CD8-positive, alpha-beta memory T cell (primary cell): Measurements from ENCODE around the gene PDCD10. TPM values are rescaled to one million over a fixed set of nuclear protein-coding genes. Genes with fewer than 3 reads are reported as not detected.
A peak's percentile ranks its signal among the peaks of the same experiment; 100 is the strongest.

Experiments used
- CTCF ChIA-PET: fragments of 350-600 bp; sonication (Branson Sonifier 250); formaldehyde crosslinking; loops from one replicate; lab custom pipeline; 2021; ENCODE audit warnings: antibody characterized with exemption; lab: Charles Lee
- POLR2A ChIA-PET: fragments of 350-600 bp; sonication (Branson Sonifier 250); formaldehyde crosslinking; loops from one replicate; lab custom pipeline; 2021; ENCODE audit warnings: antibody characterized with exemption; lab: Charles Lee
- DNase-seq, 5 donors: peaks; one replicate each; pipeline versions ENCODE4 v3.0.0 to v3.0.0-alpha.2; 2020 to 2022; ENCODE audit warnings: mixed read lengths in 1 of 5
- H3K27ac ChIP-seq: one replicate; pipeline ENCODE4 v1.7.0; 2013; ENCODE audit warnings: low read depth, mild to moderate bottlenecking, low read length, moderate library complexity
- H3K27me3 ChIP-seq: 2 replicates; pipeline ENCODE4 v1.7.0; 2013; ENCODE audit warnings: low read length, mild to moderate bottlenecking; ENCODE audit not compliant: insufficient read depth, poor library complexity, severe bottlenecking
- H3K36me3 ChIP-seq: 2 replicates; pipeline ENCODE4 v1.7.0; 2013; ENCODE audit warnings: mild to moderate bottlenecking, low read length, moderate library complexity; ENCODE audit not compliant: insufficient read depth
- H3K4me1 ChIP-seq: 2 replicates; pipeline ENCODE4 v1.7.0; 2013; ENCODE audit warnings: mild to moderate bottlenecking, low read length, moderate library complexity; ENCODE audit not compliant: insufficient read depth
- H3K4me3 ChIP-seq: 2 replicates; pipeline ENCODE4 v1.7.0; 2013; ENCODE audit warnings: mild to moderate bottlenecking, low read length
- H3K9me3 ChIP-seq: 2 replicates; pipeline ENCODE4 v1.7.0; 2013; ENCODE audit warnings: mild to moderate bottlenecking, low read length
- H3K27ac Mint-ChIP-seq, 8 donors: one replicate each; pipeline ENCODE4 v1.8.0; 2020 to 2021; ENCODE audit warnings: mixed read lengths in 8 of 8, mild to moderate bottlenecking in 6 of 8, inconsistent platforms in 3 of 8, moderate library complexity in 3 of 8
- H3K27me3 Mint-ChIP-seq, 2 donors: one replicate each; pipeline ENCODE4 v1.8.0; 2020 to 2021; ENCODE audit warnings: mixed read lengths in 2 of 2, mild to moderate bottlenecking in 1 of 2, moderate library complexity in 1 of 2
- H3K36me3 Mint-ChIP-seq, 3 donors: one replicate each; pipeline ENCODE4 v1.8.0; 2020 to 2021; ENCODE audit warnings: mixed read lengths in 3 of 3, inconsistent platforms in 1 of 3, mild to moderate bottlenecking in 1 of 3
- H3K4me1 Mint-ChIP-seq, 3 donors: one replicate each; pipeline ENCODE4 v1.8.0; 2020 to 2021; ENCODE audit warnings: mixed read lengths in 3 of 3, inconsistent platforms in 1 of 3, mild to moderate bottlenecking in 1 of 3
- H3K4me3 Mint-ChIP-seq, 7 donors: one replicate each; pipeline ENCODE4 v1.8.0; 2020 to 2021; ENCODE audit warnings: mixed read lengths in 7 of 7, mild to moderate bottlenecking in 6 of 7, moderate library complexity in 4 of 7, inconsistent platforms in 2 of 7
- H3K9me3 Mint-ChIP-seq, 5 donors: one replicate each; pipeline ENCODE4 v1.8.0; 2020 to 2022; ENCODE audit warnings: mixed read lengths in 5 of 5, mild to moderate bottlenecking in 3 of 5, moderate library complexity in 2 of 5, inconsistent platforms in 1 of 5
- polyA plus RNA-seq: library from polyadenylated mRNA; unstranded; fragments of 300-500 nt; fragmentation: Illumina TruSeq; gene quantifications from one replicate; pipeline ENCODE4 v1.2.3, GENCODE V29; 2021
- total RNA-seq, 2 experiments: library from RNA; stranded (reverse); gene quantifications; one replicate each; pipeline ENCODE4 v1.2.3, GENCODE V29; 2021

PDCD10 gene
- total and polyA plus RNA-seq, 3 experiments from 2014 or later = 78.7 to 95.1 (median 81.3) TPM

DNA sequence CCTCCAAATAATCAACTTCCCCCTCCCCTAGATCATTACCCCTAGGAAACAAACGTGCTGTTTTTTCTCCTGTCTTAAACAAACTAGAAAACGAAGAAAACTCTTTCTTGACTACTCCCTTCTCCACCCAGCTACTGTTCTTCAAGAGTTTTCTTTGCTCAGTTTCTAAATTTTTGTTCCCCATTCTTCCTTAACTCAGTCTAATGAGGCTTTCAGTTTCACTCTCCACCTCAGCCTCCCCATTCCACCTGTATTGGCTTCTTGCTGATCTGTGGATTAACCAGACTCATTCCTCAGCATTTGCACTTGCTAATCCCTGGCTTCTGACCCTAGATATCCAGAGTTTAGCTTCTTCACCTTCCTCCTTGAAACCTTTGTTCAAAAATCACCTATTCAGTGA, 27.6 kb upstream of the PDCD10 start:
- no peak overlapping the region for H3K4me3 Mint-ChIP-seq
- H3K27ac Mint-ChIP-seq = no peak overlapping the region
- ChIA-PET POLR2A (no interaction called here), CTCF (interaction anchor here (1.7 kb wide), 1 partner anchor 10 kb away, joined by 3 read pairs; no protein-coding TSS in a partner anchor)
- H3K9me3 Mint-ChIP-seq = peaks cover 0 to 9% (median 1%) of the 10 kb centered on the region in 5 donors
- H3K27me3 Mint-ChIP-seq = peaks cover 4% of the 10 kb centered on the region in 2 donors
- DNase-seq = no peak
- peaks cover 0 to 5% (median 4%) of the 10 kb centered on the region in 3 donors for H3K4me1 Mint-ChIP-seq
- Histone ChIP-seq H3K9me3 (no peaks in the 10 kb centered on the region), H3K4me3 (no peak overlapping the region), H3K27me3 (no peaks in the 10 kb centered on the region), H3K4me1 (no peaks in the 10 kb centered on the region), H3K27ac (no peak overlapping the region), H3K36me3 (no peaks in the 10 kb centered on the region)
- peaks cover 0 to 29% (median 0%) of the 10 kb centered on the region in 3 donors for H3K36me3 Mint-ChIP-seq

DNA sequence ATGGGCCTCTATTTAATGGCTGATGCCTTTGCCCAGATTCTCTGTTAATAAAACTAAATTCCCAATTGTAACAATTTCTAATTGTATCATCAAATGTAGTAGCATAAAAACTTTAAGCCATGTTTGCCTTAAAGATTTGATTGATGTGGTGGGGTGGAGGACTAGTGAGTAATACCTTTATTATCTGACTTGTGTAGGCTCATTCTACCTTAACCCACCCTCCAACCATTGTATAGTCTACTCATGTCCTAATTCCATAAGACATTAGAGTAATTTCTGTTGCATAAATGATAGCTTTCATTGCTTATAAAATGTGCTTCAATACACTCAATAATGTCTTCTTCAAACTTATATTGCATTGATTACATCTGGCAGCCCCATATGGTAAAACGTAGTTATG, 26.6 kb upstream of the PDCD10 start:
- DNase-seq = no peak
- H3K27me3 ChIP-seq = no peaks in the 10 kb centered on the region
- Mint-ChIP-seq H3K36me3 (peaks cover 0 to 29% (median 0%) of the 10 kb centered on the region in 3 donors), H3K4me3 (no peak overlapping the region), H3K27ac (no peak overlapping the region), H3K4me1 (peaks cover 0 to 5% (median 4%) of the 10 kb centered on the region in 3 donors), H3K27me3 (peaks cover 2 to 4% of the 10 kb centered on the region in 2 donors), H3K9me3 (peaks cover 0 to 9% (median 1%) of the 10 kb centered on the region in 5 donors)
- H3K9me3 ChIP-seq = no peaks in the 10 kb centered on the region
- no peak overlapping the region for H3K27ac ChIP-seq
- H3K36me3 ChIP-seq = no peaks in the 10 kb centered on the region
- no peaks in the 10 kb centered on the region for H3K4me1 ChIP-seq
- ChIA-PET CTCF (interaction anchor here (1.7 kb wide), 1 partner anchor 9 kb away, joined by 3 read pairs; no protein-coding TSS in a partner anchor), POLR2A (no interaction called here)
- H3K4me3 ChIP-seq = no peak overlapping the region

DNA sequence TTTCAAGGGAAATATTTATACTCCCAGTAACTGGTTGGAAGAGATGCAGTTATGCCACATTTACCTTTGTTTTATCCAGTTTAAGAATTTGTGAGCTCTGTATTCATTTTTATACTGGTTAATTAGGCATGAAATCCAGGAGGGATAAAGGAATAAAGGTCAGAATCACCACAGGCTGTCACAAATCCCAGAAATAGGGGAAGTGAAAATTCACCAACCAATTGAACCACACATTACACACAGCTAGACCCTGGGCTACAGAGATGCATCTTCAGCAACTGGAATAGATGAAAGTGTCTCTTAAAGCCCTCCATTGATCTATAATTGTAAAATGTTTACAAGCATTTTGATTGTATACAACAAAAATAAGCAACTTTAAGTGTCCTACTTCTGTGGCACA, 19.4 kb upstream of the PDCD10 start:
- no peak overlapping the region for H3K27ac ChIP-seq
- Mint-ChIP-seq H3K9me3 (no peaks in the 10 kb centered on the region), H3K4me3 (no peak overlapping the region), H3K4me1 (peaks cover 7 to 12% (median 12%) of the 10 kb centered on the region in 3 donors), H3K36me3 (peaks cover 0 to 4% (median 0%) of the 10 kb centered on the region in 3 donors), H3K27ac (no peak overlapping the region), H3K27me3 (peaks cover 0 to 4% of the 10 kb centered on the region in 2 donors)
- no peaks in the 10 kb centered on the region for H3K9me3 ChIP-seq
- ChIA-PET POLR2A (no interaction called here), CTCF (interaction anchor here (1.5 kb wide), 1 partner anchor 14 kb away, joined by 5 read pairs; no protein-coding TSS in a partner anchor)
- no peaks in the 10 kb centered on the region for H3K4me1 ChIP-seq
- no peak for DNase-seq
- H3K36me3 ChIP-seq = no peaks in the 10 kb centered on the region
- no peaks in the 10 kb centered on the region for H3K27me3 ChIP-seq
- no peak overlapping the region for H3K4me3 ChIP-seq

- Histone ChIP-seq H3K4me3 (no peak overlapping the region), H3K9me3 (no peaks in the 10 kb centered on the region), H3K27ac (no peak overlapping the region), H3K27me3 (no peaks in the 10 kb centered on the region), H3K36me3 (no peaks in the 10 kb centered on the region), H3K4me1 (no peaks in the 10 kb centered on the region)
- peaks cover 7 to 12% (median 12%) of the 10 kb centered on the region in 3 donors for H3K4me1 Mint-ChIP-seq
- DNase-seq = peak in 1 of 5 donors; percentile 12
- H3K9me3 Mint-ChIP-seq = no peaks in the 10 kb centered on the region
- H3K36me3 Mint-ChIP-seq = peaks cover 0 to 4% (median 0%) of the 10 kb centered on the region in 3 donors
- POLR2A ChIA-PET = no interaction called here
- CTCF ChIA-PET = interaction anchor here (1.0 kb wide), 1 partner anchor 9 kb away, joined by 3 read pairs; no protein-coding TSS in a partner anchor
- peak overlapping the region in 4 of 7 donors; percentile 8 to 69 (median 38) for H3K4me3 Mint-ChIP-seq
- H3K27me3 Mint-ChIP-seq = no peaks in the 10 kb centered on the region
- peak overlapping the region in 6 of 8 donors; percentile 12 to 80 (median 65) for H3K27ac Mint-ChIP-seq
Measured at GRCh38 chr3:167750272-167750971, 15.7 kb upstream of the PDCD10 start.

GRCh38 chr3:167749728-167750127, 15.0 kb upstream of the PDCD10 start:
- no peaks in the 10 kb centered on the region for H3K27me3 ChIP-seq
- no peaks in the 10 kb centered on the region for H3K36me3 ChIP-seq
- peak overlapping the region in 1 of 7 donors; percentile 13 for H3K4me3 Mint-ChIP-seq
- H3K4me1 Mint-ChIP-seq = peaks cover 7 to 12% (median 12%) of the 10 kb centered on the region in 3 donors
- peak overlapping the region in 3 of 8 donors; percentile 9 to 69 (median 43) for H3K27ac Mint-ChIP-seq
- ChIA-PET CTCF (interaction anchor here (1.0 to 1.3 kb wide), 2 partner anchors 9 to 370 kb away, joined by 3 read pairs; partner anchors contain the start of gene ZBBX), POLR2A (interaction anchor here (1.0 kb wide), 1 partner anchor 14 kb away, joined by 3 read pairs; the partner anchor contains the start of gene SERPINI1)
- no peaks in the 10 kb centered on the region for H3K4me1 ChIP-seq
- H3K27me3 Mint-ChIP-seq = no peaks in the 10 kb centered on the region
- H3K27ac ChIP-seq = no peak overlapping the region
- H3K4me3 ChIP-seq = no peak overlapping the region
- H3K9me3 Mint-ChIP-seq = no peaks in the 10 kb centered on the region
- no peaks in the 10 kb centered on the region for H3K9me3 ChIP-seq
- DNase-seq = no peak
- peaks cover 0 to 3% (median 0%) of the 10 kb centered on the region in 3 donors for H3K36me3 Mint-ChIP-seq

GRCh38 chr3:167749209-167749608, 14.5 kb upstream of the PDCD10 start:
- Mint-ChIP-seq H3K36me3 (peaks cover 0 to 3% (median 0%) of the 10 kb centered on the region in 3 donors), H3K9me3 (no peaks in the 10 kb centered on the region), H3K27me3 (no peaks in the 10 kb centered on the region), H3K4me3 (no peak overlapping the region), H3K27ac (no peak overlapping the region), H3K4me1 (peaks cover 7 to 12% (median 12%) of the 10 kb centered on the region in 3 donors)
- ChIA-PET CTCF (interaction anchor here (1.0 to 1.3 kb wide), 2 partner anchors 8 to 369 kb away, joined by 3 read pairs; partner anchors contain the start of gene ZBBX), POLR2A (interaction anchor here (1.0 kb wide), 1 partner anchor 14 kb away, joined by 3 read pairs; the partner anchor contains the start of gene SERPINI1)
- DNase-seq = no peak
- H3K36me3 ChIP-seq = no peaks in the 10 kb centered on the region
- no peaks in the 10 kb centered on the region for H3K9me3 ChIP-seq
- H3K27me3 ChIP-seq = no peaks in the 10 kb centered on the region
- H3K4me3 ChIP-seq = no peak overlapping the region
- H3K4me1 ChIP-seq = no peaks in the 10 kb centered on the region
- H3K27ac ChIP-seq = no peak overlapping the region

GRCh38 chr3:167743799-167744198, 9.1 kb upstream of the PDCD10 start:
- no peaks in the 10 kb centered on the region for H3K4me1 ChIP-seq
- H3K9me3 ChIP-seq = no peaks in the 10 kb centered on the region
- no peak for DNase-seq
- no peaks in the 10 kb centered on the region for H3K27me3 ChIP-seq
- H3K36me3 Mint-ChIP-seq = no peaks in the 10 kb centered on the region
- H3K27ac Mint-ChIP-seq = no peak overlapping the region
- no peaks in the 10 kb centered on the region for H3K9me3 Mint-ChIP-seq
- H3K4me3 ChIP-seq = no peak overlapping the region
- no peak overlapping the region for H3K4me3 Mint-ChIP-seq
- no peaks in the 10 kb centered on the region for H3K36me3 ChIP-seq
- no peak overlapping the region for H3K27ac ChIP-seq
- POLR2A ChIA-PET = no interaction called here
- peaks cover 0 to 8% (median 5%) of the 10 kb centered on the region in 3 donors for H3K4me1 Mint-ChIP-seq
- CTCF ChIA-PET = no interaction called here
- no peaks in the 10 kb centered on the region for H3K27me3 Mint-ChIP-seq

DNA sequence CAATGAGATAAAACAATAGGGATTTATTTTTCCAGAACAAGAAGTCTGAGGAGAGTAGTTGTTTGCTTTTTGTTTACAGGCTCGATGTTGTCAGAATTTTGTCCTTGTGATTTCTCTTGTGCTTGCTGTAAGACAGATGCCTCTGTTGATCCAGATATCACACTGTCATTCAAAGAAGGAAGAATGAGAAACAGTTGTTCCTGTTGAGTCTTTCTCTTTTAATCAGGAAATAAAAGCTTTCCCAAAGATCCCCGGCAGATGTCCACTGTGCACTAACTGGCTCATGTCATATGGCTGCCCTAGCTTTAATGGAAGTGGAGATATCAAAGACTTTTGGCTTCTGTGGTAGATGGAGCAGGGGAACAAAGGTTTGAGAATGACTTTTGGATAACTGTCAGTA, 7.6 kb upstream of the PDCD10 start:
- no peaks in the 10 kb centered on the region for H3K36me3 Mint-ChIP-seq
- no peak overlapping the region for H3K4me3 Mint-ChIP-seq
- no peak overlapping the region for H3K4me3 ChIP-seq
- peaks cover 4 to 15% (median 9%) of the 10 kb centered on the region in 3 donors for H3K4me1 Mint-ChIP-seq
- DNase-seq = no peak
- ChIA-PET POLR2A (no interaction called here), CTCF (interaction anchor here (1.2 kb wide), 1 partner anchor 25 kb away, joined by 3 read pairs; no protein-coding TSS in a partner anchor)
- H3K4me1 ChIP-seq = no peaks in the 10 kb centered on the region
- H3K9me3 ChIP-seq = no peaks in the 10 kb centered on the region
- H3K27me3 Mint-ChIP-seq = no peaks in the 10 kb centered on the region
- H3K36me3 ChIP-seq = no peaks in the 10 kb centered on the region
- H3K27ac ChIP-seq = no peak overlapping the region
- no peaks in the 10 kb centered on the region for H3K9me3 Mint-ChIP-seq
- H3K27ac Mint-ChIP-seq = no peak overlapping the region
- H3K27me3 ChIP-seq = no peaks in the 10 kb centered on the region
